ENCODE results near the gene SPAG7.

The SPAG7 gene

GRCh38 chr17:4966844-4967538 is 626 bp downstream of the SPAG7 start:
- no peak for TF ChIP-seq CTCF (IDR thresholded peaks at IDR 0.05)

- TF ChIP-seq CTCF (IDR thresholded peaks at IDR 0.05), result no peak
Observed at GRCh38 chr17:4965311-4965986, 2.2 kb downstream of the SPAG7 start.

GRCh38 chr17:4960279-4960922 is 7.2 kb downstream of the SPAG7 start:
- no peak for TF ChIP-seq CTCF (IDR thresholded peaks at IDR 0.05)

GRCh38 chr17:4959261-4959965 is 8.2 kb downstream of the SPAG7 start:
- no peak for TF ChIP-seq CTCF (IDR thresholded peaks at IDR 0.05)

- no peak for TF ChIP-seq CTCF (IDR thresholded peaks at IDR 0.05)
Observed at GRCh38 chr17:4958102-4958501, 9.5 kb downstream of the SPAG7 start.

GRCh38 chr17:4956493-4957061 is 11.0 kb downstream of the SPAG7 start:
- TF ChIP-seq CTCF (IDR thresholded peaks at IDR 0.05), result no peak; the same call in 1 of the 2 replicates

GRCh38 chr17:4955091-4955490 is 12.5 kb downstream of the SPAG7 start:
- TF ChIP-seq CTCF (IDR thresholded peaks at IDR 0.05), result no peak

All from LNCAP (cell line).